CD4-positive, alpha-beta T cell treated with Interleukin-12 subunit alpha and Interleukin-12 subunit beta, for 1 hour (primary cell): ENCODE data around the gene CAPN10.

ENCODE experiments used
- DNase-seq: peaks from one replicate; pipeline ENCODE4 v3.0.0-alpha.2; 2020

CAPN10 gene

DNA sequence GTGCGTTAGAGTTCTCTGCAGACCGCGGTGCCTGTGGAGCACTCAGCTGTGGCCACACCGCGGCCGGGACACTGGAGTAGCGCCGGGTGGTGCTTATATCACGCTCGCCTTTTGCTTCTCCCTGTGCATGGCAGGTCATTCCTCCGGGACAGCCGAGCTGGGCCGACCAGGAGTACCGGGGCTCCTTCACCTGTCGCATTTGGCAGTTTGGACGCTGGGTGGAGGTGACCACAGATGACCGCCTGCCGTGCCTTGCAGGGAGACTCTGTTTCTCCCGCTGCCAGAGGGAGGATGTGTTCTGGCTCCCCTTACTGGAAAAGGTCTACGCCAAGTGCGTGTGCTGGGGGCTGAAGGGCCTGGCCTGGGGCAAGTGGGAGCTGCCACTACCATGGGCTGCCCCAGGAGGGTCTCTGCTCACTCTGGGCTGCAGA, 4.2 kb downstream of the CAPN10 start:
- DNase-seq, result no peak

DNA sequence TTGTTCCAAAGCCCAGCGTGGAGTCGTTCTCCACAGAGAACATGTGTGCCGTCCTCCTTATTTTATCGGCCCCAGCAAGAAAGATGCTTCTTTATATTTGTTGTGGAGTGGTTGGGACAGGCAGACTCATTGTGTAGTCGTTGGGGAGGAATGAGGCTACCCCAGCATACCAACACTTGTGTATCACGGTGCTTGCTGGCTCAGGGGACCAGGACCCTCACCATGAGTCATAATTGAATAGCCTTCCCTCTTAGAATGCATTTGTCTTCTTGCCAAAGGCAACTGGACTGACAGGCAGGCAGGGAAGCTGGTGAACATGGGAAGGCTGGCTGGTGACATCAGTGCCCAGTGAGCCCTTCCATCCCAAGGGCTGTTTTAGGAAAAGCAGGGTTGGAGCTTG, 4.7 kb downstream of the CAPN10 start:
- no peak for DNase-seq

DNA sequence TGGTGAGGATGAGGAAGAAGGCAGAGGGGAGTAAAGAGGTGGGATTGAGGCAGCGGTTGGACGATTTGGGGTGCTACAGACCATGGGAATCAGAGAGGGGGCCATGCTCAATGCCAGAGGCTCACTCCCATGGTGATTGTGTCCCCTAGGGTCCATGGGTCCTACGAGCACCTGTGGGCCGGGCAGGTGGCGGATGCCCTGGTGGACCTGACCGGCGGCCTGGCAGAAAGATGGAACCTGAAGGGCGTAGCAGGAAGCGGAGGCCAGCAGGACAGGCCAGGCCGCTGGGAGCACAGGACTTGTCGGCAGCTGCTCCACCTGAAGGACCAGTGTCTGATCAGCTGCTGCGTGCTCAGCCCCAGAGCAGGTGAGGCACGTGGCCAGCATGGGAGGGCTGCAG, 5.2 kb downstream of the CAPN10 start:
- DNase-seq, result no peak

DNA sequence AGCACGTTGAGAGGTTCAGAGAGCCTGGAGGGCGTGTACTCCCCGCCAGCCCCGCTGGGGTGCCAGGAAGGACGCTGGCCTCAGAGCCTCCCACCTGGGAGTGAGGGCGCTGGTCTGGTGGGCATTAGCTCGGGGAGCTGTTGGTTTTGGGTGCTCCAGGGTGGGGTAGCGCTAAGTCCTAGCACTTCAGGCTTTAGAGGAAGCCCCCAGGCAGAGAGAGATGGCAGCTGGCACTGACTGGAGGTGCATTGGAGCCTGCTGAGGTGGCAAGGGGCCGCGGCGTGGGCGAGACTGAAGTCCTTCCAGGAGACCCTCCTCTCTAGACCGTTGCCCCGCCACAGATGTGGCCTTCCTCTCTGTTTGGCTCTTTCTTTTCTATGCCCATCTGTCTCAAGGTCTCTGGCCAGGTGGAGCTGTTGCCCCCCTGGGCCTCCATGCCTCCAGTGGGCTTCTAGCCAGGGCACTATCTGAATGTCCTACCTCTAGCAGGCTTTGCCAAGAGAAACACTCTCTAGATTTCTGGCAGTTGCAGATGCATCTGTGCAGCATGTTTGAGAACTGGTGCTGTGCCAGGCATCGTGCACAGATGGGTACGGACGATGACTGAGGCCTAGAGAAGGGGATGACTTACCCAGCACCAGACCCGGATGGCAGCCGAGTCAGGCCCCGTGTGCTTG, 6.6 kb downstream of the CAPN10 start:
- DNase-seq, result no peak

DNA sequence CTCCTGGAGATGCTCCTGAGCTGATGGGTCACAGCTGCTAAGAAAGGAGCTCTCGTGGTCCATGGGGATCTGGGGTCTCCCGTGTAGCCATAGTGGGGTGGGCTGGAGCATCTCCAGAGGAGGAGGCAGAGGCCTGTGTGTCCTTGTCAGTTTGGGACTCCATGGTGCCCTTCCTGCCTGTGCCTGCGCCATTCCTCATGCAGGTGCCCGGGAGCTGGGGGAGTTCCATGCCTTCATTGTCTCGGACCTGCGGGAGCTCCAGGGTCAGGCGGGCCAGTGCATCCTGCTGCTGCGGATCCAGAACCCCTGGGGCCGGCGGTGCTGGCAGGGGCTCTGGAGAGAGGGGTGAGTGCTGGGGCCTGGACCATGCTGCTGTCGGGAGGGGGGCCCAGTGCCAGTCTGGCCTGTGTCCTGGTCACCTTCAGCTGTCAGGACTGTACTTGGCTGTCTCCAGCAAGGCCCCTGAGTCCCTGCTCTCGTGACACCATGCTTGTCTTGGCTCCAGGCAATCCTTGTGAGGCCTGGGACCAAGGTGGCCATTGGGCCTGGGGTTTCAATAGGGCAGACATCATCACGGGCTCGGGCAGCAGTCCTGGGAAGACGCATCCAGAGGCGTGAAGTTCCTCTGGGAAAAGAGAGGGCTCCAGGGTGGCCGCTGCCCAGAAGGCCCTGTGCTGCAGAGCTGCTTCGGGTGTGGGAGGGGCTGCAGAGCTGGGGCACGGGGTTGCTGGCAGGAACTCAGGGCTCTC, 7.3 kb downstream of the CAPN10 start:
- no peak for DNase-seq

DNA sequence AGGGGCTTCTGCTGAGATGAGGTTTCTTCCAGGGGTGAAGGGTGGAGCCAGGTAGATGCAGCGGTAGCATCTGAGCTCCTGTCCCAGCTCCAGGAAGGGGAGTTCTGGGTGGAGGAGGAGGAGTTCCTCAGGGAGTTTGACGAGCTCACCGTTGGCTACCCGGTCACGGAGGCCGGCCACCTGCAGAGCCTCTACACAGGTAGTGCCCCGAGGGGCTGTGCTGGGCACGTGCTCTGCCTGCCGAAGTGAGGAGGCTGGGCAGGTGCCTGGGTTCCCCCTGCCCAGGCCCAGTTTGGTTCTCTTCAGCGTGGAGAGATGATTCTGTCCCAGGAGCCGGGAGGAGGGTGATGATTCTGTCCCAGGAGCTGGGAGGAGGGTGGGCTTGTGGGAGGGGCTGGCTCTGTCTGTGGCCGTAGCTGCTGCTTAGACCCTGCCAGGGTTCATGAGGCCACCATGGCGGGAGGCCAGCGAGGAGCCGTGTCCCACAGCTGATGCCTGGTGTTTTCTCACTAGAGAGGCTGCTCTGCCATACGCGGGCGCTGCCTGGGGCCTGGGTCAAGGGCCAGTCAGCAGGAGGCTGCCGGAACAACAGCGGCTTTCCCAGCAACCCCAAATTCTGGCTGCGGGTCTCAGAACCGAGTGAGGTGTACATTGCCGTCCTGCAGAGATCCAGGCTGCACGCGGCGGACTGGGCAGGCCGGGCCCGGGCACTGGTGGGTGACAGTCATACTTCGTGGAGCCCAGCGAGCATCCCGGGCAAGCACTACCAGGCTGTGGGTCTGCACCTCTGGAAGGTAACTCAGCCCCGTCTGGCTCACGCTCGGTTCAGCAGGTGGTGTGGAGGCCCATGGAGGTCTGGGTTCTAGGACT, 8.2 kb downstream of the CAPN10 start:
- DNase-seq, result no peak

DNA sequence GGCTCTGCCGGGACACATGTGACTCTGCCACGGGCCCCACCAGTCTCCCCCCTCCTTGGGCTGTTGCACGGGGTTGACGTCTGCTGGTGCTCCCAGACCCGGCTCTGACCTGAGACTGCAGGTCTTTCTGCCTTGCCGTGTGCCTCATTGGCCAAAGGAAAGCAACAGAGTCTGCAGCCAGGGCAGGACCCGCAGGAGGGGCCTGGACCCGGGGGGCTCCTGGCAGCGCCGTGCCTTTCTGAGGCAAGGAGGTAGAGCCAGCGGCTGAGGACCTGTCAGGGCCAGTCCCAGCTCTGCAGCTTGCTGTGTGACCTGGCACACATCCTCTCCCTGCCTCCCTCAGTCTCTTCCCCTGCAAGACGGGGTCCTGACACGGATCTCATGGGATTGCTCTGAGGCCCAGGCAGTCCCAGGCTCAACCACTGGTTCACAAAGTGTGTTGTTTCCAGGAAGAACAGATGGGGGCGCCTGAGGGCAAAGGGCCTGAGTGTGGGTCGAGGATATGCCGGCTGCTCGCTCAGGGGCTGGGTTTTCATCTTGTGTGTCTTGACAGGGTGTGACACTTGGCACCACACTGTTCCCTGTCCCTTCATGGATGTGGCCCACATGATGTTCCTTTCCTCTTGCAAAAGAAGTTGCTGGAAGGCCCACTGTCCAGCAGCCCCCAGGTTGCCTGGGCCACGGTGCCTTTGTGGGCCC, 9.0 kb downstream of the CAPN10 start:
- DNase-seq, result peak; percentile 45

DNA sequence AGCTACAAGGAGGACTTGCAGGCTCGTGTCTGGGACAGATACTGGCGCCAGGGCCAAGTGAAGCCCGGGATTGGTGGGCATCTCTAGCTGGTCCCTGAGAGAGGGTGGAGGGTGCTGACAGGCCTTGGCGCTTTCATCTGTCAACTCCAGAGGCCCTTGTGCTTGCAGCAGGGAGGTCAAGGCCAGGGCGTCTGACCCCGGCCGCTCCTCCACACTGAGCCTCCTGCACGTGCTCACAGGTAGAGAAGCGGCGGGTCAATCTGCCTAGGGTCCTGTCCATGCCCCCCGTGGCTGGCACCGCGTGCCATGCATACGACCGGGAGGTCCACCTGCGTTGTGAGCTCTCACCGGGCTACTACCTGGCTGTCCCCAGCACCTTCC, 9.5 kb downstream of the CAPN10 start:
- no peak for DNase-seq

DNA sequence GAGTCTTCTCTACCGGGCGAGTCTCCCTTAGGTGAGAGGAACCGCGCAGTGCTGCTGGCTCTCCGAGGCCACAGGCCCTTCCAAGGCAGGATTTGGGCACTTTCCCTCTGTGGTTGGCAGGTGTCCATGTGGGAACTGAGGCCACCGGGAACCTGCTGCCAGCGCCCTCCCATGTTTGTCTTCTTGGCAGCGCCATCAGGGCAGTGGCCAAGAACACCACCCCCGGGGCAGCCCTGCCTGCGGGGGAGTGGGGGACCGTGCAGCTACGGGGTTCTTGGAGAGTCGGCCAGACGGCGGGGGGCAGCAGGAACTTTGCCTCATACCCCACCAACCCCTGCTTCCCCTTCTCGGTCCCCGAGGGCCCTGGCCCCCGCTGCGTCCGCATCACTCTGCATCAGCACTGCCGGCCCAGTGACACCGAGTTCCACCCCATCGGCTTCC, 10.0 kb downstream of the CAPN10 start:
- no peak for DNase-seq

DNA sequence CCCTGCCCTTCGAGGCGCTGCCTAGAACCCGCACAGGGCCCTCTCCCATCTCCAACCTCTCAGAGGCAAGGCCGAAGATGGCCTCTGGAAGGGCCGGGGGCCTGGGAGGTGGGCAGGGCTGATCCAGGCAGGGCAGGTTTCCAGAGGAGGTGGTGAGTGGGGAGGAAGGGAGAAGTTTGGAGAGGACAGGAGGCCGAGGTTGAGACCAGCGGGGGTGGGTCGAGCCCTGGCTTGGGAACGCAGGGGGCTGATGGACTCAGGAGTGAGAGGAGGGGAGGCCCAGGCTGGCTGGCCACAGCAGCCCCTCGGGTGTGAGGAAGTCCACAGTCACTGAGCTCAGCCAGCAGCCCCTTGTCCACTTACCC, 10.5 kb downstream of the CAPN10 start:
- DNase-seq, result no peak

DNA sequence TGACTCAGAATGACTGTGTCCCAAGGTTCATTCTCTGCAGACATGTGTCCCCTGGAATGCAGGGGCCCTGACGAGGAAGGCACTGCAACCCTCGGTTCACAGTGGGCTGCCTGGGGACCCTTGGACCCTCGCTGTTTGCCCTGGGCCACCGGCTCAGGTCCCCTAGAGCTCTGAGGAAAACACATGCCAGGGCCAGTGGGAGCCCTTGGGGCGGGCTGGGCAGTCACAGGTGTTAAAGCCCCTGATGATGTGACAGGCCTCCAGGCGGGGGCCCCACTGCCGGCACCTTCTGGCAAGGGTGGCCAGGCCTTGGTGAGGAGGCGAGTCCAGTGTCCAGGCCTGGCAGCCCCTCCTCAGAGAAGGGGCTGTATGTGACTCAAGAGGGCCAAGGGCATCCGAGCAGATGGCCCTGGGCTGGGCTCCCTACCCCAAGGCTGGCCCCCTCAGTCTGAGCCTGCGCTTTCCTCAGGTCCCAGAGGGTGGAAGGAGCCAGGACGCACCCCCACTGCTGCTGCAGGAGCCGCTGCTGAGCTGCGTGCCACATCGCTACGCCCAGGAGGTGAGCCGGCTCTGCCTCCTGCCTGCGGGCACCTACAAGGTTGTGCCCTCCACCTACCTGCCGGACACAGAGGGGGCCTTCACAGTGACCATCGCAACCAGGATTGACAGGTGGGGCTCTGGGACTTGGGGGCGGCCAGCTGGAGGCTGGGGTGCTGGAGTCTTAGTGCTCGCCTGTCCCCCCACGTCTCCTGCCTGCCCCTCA, 11.1 kb downstream of the CAPN10 start:
- DNase-seq, result no peak

DNA sequence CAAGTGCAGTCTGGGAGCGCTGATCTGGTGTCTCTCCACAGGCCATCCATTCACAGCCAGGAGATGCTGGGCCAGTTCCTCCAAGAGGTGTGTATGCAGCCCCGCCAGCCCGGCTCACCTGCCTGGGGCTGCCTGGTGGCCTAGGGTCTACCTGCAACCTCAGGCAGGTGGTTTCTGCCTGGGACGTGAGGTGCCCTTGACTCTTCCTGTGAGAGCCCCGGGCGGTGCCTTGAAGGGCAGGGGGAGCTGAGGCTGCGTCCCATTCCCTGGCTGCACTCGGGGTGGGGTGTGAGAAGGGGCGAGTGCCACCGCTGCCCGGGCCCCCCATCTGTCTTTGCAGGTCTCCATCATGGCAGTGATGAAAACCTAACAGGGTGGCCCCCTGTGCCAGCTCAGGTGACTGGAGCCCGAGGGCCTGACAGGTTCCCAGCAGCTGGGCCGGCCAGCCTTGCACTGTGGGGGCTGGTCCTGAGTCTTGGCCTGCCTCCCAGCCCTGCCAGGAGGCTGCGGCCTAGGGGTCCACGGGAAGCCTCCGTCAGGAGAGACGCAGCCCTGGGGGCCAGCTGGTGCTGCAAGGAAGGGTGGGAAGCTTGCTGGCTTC, 11.9 kb downstream of the CAPN10 start:
- no peak for DNase-seq

DNA sequence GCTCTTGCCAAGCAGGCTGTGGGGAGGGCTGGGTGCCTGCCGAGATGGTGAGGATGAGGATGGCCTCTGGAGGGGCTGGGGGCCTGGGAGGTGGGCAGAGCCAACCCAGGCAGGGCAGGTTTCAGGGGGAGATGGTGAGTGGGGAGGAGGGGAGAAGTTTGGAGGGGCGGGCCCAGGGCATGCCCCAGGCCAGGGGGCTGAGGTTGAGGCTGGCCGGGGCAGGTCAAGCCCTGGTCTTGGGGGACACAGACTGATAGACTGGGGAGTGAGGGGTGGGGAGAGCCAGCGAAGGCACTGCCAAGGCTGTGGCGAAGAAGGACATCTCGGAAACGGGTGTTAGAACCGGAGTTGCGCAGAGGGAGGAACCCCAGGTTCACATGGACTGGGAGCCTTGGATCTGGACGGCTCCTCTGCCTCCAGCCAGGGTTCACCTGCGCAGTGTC, 12.6 kb downstream of the CAPN10 start:
- DNase-seq, result no peak

DNA sequence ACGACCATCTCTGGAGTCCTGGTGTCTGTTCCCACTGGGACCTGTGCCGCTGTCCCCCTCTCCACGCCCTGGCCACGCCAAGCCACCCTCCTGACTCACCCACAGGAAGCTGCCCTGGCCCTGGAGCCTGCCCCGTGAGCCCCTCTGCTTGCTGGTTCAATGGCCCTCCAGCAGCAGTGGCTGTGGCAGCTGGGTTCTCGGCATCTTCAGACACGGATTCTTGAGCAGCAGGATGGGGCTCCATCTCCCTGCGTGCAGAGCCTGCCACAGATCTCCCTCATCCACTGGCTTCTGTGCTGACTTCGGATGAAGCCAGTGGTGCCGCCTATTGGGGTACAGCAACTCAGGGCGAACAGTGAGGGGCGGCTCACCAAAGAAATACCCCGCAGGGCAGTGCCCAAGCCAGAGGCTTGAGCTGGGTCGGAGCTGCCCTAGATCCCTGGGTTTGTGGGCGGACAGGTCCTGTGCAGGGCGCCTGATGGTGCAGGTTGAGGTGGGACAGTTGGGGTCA, 14.0 kb downstream of the CAPN10 start:
- no peak for DNase-seq

DNA sequence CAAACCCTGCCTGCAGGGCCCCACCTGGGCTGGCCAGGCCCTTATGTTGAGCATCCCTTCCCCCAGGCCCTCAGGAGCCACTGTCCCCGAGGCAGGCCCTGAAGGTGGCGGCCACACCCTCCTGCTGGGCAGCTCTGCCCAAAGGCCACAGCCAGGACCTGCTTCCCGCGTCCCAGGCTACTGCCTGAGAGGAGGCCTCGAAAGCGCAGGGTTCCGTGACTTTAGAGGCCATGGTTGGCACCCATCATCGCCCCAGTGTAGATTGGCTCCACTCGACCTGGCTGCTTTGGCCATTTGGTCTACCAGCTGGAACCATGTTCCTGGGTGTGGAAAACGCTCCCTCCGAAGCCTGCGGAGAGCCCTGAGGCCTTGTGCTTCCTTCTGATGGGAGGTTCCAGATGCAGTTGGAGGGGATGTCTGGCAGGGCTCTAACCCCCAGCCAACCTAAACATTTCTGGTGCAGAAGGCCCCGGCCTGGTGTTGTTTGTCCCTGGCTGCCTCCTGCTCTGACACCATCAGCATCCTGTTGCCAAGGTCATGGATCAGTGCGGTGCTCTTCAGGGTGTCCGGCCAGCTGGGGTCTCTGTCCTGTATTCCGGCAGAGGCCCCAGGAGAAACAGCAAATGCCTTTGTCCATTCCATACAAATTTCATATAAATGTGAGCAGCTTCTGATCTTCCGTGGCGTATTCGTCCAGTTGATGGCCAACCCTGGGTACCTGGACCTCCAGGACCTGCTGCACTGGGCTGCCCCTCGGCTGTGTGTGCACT, 14.7 kb downstream of the CAPN10 start:
- no peak for DNase-seq

DNA sequence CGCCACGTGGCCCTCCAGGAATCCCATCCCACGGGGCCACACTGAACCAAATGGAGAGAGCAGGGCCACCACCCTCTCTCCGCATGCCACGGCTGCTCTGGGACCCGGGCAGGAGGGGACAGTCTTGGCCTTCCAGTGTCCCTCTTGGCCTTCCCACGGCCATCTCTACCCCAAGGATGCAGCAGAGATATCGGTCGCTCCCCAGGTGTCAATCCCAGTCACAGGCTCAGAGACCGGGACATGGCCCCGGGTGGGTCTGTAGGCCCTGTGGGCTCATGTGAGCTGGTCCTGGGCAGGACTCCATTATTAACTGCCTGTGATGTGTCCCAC, 15.3 kb downstream of the CAPN10 start:
- no peak for DNase-seq

DNA sequence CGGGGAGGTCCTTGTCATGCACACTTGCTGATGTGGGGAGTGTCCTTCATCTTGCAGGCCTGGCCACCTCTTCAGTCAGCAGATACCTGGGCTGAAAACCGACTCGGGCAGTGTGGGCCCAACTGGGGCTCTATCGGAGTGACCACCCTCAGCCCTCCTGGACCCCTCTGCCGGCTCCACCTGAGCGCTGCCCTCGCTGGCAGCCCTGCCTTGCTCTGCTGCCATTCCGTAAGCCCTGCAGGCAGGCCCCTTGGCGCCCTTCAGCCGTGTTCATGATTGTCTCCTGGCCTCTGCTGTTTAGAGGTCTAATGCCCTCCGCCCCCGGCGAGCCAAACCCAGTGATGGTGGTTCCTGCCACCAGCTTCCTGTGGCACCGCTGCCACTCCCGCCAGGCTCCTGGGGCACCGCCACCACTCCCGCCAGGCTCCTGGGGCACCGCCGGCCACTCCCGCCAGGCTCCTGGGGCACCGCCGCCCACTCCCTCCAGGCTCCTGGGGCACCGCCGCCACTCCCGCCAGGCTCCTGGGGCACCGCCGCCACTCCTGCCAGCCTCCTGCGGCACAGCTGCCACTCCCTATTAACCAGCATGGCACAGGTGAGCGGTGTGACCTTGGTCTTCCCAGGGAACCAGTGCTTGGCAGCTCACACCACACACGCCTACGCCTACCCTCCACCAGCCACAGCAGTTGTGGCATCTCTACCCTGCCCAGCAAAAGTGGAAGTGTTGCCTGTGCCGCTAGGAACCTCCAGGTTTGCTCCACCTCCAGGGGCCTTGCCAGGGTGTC, 15.9 kb downstream of the CAPN10 start:
- no peak for DNase-seq

DNA sequence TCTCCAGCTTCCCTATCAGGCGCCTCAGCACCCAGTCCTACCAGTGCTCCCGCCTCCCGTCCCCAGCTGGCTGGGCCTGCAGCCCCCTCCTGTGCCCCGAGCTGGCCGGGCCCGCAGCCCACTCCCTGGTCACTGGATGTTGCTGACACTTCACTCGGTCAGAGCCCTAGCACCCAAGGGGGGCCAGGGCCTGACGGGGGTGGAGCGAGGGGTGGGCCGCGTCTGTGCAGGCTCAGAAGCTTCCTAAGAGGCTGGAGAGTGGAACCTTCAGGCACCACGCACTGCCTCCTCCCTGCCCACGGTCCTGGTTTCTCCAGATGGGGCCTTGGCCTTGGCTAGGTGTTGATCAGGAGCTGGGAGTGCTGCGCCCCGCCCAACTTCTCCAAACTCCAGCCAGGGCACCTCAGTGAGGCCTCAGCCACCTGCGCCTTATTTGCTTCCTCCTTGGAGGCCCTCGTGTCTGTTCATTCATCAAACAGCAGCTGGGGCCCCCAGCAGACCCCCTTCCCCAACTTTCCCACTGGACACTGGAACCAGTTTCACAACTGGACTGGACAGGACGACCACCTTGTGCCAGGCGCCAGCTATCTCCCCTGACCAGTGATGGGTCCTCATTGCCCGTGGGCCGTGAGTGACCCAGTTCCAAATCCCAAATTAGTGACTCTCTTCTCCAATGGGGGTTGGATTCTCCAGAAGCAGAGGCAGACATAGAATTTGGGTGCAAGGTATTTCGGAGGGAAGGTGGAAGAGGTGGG, 16.7 kb downstream of the CAPN10 start:
- no peak for DNase-seq

DNA sequence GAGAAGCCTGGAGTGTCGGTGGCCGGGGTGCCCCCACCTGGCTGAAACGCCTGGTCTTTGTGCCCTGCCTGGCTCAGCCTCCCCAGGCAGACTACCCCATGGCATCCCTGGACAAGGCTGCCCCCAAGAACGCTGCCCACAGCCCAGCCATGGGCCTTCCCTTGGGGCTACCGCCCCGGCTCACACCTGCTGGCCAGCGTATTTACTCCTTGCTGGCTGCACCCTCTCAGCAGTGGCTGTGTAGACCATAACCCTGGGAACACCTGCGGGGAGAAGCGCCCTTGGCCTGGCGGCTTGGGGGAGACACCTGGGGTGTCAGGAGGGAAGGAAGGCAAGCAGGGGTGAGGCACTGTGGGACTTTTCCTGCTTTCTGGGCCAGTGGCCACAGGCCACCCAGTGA, 17.3 kb downstream of the CAPN10 start:
- DNase-seq, result no peak
